RCC 7860 (cell line): ENCODE results near the gene SOHLH1.

Experiments used
- DNase-seq: peaks from one replicate; pipeline ENCODE4 v3.0.0-alpha.2; 2015; ENCODE audit warnings: low spot score
- FAIRE-seq: peaks from 2 replicates; lab custom pipeline; 2012; peaks lifted over from hg19 to GRCh38; lab: Jason Lieb, UNC

SOHLH1 gene

DNA sequence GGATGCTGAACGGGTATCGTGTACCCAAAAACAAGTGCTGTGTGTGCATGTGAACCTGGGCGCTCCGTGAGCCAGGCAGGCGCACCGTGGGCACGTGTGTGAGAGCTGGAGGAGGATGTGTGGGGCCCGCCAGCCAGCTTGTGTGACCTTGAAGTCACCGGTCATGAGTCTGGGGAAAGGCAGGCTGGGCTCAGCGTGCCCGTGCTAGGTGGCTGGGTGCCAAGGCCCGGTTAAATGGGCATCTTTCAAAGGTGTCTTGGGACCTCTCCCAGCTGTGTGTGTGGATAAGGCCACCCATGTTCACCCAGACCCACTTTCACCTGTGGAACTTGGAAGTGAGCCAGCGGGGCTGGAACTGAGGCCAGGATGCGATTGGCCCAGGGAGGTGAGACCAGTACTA is 6.1 kb upstream of the SOHLH1 start:
- no peak for DNase-seq
- no peak for FAIRE-seq

DNA sequence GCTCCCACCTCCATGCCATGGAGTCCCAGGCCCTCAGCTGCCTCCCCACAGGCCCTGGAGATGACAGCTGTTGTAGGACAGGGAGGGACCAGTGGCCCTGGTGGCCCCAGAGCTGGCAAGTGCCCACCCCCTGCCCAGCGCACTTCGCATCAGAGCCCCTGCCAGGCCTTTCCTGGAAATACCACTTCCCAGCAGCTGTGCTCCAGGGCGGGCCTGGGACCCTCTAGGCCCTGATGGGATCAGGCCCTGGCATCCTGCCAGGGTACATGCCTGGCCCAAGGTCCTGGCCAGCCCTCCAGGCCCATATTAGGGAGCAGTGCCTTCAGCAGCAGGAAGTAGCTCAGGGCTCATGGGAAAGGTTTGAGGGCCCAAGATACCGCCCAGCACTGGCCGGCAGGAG is 5.2 kb upstream of the SOHLH1 start:
- no peak for DNase-seq
- no peak for FAIRE-seq

DNA sequence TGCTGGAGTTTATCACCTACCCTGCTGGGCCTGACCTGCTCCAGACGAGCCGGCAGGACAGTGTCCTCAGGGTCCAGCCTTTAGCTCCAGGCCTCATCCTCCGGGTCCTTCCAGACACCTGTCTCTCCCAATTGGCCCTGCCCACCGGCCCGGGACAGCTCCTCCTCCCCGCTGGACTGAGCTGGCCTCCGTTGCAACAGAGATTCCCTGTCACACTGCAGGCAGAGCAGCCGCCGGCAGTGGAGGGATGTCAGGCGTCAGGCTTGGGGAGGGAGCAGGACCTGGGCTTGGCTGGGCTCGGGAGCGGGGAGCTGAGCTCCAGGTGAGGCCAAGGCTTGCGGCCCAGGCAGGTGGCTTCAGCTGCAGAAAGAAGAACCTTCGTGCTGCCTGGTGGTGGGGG is 4.4 kb upstream of the SOHLH1 start:
- no peak for DNase-seq
- FAIRE-seq = no peak

DNA sequence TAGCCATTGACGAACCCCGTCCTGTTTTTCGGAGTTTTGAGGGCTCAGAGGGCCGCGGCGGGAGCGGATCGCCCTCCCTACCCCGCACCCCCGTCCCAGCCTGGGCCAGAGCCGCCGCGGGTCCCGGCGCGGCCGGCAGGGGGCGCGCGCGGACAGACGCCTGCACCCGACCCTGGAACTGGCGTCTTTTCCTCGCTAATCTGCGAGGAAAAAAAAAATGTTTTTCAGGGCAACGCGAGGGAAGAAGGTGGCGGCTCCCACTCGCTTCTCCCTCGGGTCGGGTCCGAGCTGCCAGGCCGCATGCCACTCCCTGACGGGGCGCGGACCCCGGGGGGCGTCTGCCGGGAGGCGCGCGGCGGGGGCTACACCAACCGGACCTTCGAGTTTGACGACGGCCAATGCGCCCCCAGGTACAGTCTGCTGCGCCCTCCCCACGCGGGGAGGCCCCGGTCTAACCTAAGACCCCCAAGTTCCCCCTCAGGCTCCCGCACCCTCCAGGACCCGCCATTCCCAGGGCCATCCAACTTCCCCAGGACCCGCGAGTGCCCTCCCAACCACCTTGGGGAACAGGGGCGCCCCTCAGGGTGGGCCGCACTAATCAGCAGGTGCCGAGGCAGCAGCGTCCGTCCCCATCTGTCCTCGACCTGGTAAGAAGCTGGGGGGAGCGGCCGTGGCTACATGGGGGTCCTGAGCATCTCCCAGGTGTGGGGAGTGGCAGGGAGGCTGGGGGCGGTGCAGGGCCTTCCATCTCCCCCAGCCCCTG is 2.9 kb upstream of the SOHLH1 start, which contains the start of gene KCNT1:
KCNT1 (plus strand) TSS at position 227 of the 763 bp plus-strand sequence; CDS start at position 301, 74 bp downstream.
- DNase-seq (no peak), FAIRE-seq (no peak)

DNA sequence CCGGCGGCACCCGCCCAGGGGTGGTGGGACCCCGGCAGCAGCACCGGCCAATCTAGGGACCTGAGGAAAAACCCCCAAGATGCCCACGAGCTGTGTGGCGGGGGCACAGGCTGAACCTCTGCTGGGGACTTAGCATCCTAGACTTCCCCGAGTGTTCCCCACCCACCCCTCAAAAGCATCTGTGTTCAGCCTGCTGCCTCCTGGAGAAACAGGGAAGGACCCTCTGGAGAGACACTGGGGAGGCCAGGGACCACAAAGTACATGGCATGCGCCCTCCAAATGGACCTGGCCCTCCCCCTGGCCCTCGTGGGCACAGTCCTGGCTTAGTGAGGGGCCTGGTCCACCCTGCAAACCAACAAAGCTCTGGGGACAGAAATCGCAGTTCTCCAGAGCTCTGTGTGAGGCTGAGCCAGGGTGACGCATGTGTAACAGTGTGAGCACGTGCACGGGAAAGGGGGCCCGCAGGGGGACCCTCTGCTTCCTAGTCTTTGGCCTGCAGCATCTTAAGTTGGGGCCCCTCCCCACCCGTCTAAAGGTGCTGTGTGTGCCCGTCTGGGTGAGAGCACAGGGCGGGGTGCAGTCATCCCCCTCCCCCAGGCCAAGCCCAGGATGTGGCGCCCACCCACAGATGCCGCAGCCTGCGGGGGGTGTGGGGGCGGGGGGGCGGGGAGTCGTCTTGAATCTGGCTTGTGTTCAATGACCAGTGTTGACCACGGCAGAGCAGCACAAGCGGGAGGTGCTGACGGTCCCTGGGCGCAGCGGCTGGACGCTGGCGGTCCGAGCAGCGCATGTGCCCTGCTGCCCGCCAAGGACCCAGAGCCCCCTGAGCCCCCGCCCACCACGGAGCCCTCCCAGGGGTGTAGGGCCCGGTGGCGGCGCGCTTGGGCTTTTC is 2.0 kb upstream of the SOHLH1 start:
- FAIRE-seq (no peak), DNase-seq (no peak)

DNA sequence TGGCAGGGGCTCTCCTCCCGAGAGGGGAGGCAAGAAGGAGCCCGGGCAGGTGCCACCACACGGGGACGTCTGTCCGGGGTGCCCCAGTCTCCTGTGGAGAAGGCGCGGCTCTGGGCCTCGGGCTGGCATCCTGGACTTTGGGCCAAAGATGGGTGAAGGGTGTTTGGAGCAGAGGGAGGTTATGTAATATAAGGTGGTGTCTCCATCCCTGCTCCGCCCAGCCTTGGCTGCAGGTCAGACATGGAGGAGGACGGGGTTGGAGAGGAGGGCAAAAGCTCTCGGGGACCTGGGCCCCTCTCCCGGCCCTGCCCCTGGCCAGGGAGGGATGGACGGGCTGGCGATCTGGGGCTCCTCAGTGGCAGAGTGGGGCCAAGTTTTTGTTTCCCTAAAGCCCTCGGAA is 1.2 kb upstream of the SOHLH1 start:
- FAIRE-seq (no peak), DNase-seq (no peak)

DNA sequence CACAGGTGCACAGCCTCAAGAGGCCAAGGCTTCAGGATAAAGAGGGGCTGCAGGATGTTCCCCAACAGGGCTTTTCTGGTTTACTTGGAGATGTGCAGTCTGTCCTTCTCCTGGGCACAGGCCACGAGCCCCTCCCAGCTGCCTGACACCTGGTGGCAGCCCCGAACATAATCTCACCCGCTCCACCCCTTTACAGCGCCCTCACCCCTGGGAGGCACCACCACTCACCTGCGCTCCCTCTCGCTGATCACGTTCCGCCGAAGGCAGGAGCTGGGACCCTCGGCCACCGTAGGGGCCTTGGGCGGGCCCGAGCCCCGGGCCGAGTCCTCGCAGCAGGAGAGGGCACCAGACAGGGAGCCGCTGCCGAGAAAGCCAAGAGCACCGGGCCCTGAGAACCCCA is 514 bp downstream of the SOHLH1 start:
- FAIRE-seq = no peak
- DNase-seq = no peak

DNA sequence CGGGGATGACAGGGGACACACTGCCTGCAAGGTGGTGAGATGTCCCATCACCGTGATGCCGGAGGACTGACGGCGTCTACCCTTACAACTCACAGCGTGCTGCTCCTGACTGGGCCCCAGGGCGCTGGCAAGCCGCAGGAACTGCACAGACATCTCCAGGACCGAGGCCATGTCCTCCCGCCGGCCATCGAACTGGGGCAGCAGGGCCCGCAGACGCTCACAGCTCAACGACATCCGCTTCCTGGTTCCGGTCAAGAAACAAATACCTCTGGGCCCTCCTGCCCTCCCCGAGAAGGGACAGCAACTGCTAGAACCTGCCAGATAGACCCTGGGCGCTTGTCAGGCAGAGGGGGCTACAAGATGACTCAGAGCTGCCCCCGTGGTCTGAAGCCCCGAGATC is 1.0 kb downstream of the SOHLH1 start:
- DNase-seq (no peak), FAIRE-seq (no peak)

DNA sequence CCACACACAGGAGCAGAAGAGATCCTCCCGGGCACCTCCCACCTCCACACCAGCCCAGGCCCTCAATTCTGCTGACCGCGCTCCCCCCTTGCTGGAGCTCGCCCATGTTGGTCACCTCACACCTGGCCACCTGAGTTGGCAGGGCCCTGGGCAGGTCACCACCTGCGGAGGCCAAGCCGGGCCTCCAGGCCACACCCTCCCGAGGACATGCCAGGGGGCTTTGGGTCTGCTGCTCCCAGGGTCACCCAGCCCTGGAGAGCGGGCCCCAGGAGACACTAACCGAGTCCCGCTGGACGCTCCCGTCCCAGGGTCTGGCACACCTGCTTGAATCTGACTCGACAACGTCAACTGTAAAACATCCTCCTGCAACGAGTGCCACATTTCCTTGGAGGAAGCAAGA is 2.1 kb downstream of the SOHLH1 start:
- FAIRE-seq = no peak

DNA sequence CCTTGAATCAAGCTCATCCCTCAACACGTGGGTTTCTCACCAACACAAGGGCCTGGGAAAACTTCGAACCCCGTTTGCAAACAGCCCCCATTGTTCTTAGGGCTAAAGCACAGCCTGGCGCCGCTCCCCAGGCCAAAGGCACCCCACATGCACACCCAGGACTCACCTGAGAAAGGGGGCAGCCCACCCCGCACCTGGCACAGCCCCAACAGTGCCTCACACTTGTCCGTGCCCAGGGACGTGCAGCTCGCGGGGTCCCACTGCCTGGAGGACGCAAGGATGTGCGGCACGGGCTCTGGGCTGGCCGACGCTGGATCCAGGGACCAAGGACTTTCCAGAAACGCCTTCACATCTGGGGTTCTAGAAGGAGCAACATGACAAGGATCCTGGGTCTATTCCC is 2.8 kb downstream of the SOHLH1 start:
- DNase-seq (no peak), FAIRE-seq (no peak)

More for the DNA sequence above, 2.1 kb downstream of the SOHLH1 start:
- no peak for DNase-seq

DNA sequence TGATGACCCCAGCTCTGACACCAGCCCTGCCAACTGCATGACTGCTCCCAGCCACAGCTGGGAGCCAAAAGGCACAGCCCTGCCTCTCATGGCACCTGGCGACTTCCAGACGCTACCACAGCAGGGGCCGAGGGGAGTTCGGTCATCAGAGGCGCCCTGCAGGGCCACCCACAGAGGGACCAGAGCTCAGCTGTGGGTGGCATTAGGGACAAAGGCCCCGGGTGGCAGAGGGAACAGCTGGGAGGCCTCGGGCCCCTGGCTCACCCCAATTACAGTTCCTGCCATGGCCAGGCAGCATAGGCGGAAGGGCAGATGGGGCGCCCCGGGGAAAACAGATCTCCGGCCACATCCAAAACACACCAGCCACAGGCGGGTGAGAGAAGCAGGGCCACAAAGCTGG is 3.6 kb downstream of the SOHLH1 start:
- DNase-seq = no peak
- no peak for FAIRE-seq

DNA sequence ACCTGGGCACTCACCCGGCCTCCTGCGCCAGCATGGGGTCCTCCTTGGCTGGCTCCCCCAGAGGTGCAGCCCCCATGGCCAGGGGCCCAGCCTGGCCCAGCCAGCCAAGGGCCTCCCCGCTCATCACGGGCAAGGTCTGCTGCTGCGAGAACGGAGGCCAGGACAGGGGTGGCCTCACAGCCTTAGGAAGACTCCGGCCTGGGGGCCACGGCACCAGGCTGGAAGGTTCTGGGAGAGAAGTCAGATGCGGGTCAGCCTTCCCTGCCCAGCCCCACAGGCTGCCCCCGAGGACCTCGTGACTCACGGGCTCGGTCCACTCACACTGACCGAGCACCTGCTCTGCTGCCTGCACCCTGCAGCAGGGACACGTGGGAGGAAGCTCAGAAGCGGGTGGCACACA is 4.2 kb downstream of the SOHLH1 start:
- no peak for DNase-seq
- FAIRE-seq = no peak

DNA sequence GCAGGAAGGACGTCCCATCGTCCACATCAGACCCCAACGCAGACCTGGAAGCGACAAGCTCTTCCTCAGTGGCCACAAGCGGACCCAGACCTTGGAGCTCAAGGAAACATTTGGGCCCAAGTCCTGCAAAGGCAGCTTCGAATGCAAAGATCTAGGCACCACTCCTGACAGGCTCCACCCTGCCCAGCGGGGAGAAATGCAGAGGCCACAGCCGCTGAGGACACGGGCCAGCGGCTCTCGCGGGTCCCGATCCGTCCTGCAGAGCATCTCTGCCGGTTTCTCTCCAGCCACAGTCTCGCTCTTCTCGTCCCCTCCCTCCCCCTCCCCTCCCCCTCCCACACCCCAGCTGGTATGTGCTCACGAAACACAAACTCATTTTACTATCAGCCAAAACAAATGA is 4.9 kb downstream of the SOHLH1 start:
- DNase-seq (no peak), FAIRE-seq (no peak)

DNA sequence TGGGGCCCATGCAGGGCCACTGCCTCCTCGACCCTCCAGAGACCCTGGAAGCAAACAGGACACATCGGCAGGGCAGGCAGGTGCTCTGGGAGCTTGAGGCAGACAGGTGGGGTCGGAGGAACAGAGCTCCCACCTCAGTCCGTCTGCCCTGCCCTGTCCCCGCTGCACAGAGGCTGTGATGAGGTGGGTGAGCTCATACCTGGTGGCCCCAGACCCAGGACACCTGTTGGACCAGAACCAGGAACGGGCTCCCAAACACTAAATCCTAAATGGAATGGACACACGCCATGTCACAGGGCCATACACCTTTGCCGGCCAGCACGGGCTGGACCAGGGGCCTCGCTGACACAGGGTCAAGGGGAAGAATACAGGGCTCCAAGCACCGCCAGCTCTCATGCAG is 5.5 kb downstream of the SOHLH1 start:
- no peak for FAIRE-seq

DNA sequence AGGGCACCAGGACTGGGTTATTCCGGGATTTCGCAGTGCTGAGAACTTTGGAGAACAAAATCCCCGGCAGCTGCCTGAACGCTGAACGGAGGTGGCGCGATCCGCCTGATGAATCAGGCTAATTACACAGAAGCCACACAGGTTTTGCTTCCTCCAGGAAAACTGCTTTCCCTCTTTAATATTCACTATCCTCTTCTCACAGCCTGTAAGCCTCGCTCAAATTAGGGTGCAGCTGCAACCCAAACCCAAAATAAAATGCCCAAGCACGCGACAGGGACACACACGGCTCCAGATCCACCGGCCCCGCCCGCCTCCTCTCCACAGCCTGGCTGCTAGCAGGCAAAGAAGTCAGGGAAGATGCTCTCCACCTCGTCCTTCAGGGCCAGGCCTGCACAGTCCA is 6.0 kb downstream of the SOHLH1 start:
- FAIRE-seq = no peak

More for the DNA sequence above, 5.5 kb downstream of the SOHLH1 start:
- no peak for DNase-seq

DNA sequence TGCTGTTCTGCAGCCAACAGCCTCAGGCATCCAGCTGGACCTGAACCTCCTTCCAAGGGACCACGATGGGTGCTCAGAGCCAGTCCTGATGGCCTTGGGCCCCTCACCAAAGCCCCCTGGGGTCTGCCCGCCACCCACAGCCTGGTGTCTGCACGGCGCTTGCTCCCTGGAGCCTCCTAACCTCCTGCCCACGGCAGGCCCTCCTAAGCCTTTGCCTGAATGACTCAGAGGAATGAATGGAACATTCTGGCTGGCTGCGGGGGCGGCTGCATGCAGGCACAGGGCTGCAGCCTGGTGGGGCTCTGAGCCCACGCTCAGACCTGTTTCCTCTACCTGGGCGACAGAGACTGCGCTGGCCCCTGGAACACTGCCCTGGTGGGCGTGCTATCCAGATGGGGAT is 6.9 kb downstream of the SOHLH1 start:
- FAIRE-seq = no peak
- DNase-seq = no peak

More for the DNA sequence above, 6.0 kb downstream of the SOHLH1 start:
- DNase-seq = no peak

DNA sequence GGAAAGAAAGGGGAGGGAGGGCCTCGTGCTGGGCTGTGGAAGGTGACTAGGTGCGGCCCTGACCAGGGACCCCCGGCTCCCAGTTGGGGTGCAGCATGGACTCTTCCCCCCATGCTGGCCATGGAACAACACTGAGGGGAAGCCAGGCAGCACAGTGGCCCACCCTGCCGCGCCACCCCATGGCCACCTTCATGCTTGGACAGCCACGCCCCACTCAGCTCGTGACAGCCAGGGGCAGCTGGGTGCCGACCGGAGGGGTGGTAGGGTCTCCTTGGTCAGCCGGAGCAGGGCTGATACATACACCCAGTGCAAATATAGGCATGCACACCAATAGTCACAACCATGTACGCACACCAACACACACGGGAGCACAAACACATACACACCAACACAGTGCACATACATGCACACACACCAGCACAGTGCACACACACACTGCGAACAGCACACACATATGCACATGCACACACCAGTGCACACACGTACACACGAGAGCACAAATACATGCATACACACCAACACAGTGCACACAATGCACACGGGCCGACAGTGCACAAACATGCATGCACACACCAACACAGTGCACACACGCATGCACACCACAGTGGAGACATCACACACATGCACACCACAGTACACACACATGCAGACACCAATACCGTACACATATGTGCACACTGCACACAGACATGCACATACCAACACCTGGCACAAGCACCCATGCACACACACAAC is 8.3 kb downstream of the SOHLH1 start:
- FAIRE-seq (no peak), DNase-seq (no peak)

DNA sequence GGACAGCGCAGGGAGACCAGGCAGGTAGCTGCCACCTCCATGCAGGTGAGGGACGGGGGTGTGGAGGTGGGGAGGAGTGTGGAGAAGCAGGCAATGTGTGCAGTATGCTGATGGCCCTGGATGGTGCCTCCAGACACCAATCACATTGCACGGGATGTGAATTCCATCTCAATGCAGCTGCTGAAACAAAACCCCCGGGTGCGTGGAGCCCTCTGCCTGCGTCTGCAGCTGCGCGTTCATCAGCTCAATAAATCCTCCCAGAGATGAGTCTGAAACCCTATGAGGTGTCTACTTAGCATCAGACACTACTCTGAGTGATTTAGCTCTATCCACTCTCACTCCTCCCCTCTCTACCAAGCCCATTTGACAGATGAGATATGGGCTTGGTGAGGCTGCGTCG is 10.3 kb downstream of the SOHLH1 start:
- DNase-seq (no peak), FAIRE-seq (no peak)

DNA sequence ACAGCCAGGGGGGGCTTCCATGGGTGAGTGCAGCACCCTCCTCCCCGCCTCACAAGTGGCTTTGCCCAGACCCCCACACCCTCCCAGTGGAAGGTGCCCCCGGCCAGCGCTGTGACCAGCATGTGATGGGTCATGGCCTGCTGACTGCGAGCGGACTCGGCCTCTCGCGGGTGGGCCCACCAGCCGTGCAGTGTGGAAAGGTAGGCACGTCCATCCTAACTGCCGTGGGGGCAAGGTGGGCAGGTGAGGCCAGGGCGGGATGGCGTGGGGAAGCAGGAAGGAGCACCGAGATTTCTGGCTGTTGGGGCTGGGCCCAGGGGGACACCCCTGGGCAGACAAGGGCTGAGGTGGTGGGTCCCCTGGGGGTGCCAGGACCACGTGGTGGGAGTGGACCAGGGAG is 12.1 kb downstream of the SOHLH1 start:
- FAIRE-seq (no peak), DNase-seq (no peak)

DNA sequence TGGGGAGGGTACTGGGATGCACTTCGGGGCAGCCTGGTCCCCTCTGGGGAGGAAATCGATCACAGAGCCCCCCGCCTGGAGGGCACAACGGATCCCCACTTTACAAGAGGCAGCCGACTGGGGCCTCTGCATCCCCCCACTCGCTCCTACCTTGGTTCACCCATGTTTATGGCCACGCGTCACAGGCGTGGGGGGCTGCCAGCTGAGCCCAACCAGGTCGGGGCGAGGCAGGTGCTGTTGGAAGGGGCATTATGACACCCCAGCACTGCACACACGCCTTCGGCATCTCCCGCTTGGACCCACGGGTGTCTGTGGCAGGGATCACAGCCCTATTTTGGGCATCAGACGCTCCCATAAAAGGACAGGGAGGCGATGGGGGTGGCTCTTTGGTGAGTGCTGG is 14.6 kb downstream of the SOHLH1 start:
- FAIRE-seq (no peak), DNase-seq (no peak)

DNA sequence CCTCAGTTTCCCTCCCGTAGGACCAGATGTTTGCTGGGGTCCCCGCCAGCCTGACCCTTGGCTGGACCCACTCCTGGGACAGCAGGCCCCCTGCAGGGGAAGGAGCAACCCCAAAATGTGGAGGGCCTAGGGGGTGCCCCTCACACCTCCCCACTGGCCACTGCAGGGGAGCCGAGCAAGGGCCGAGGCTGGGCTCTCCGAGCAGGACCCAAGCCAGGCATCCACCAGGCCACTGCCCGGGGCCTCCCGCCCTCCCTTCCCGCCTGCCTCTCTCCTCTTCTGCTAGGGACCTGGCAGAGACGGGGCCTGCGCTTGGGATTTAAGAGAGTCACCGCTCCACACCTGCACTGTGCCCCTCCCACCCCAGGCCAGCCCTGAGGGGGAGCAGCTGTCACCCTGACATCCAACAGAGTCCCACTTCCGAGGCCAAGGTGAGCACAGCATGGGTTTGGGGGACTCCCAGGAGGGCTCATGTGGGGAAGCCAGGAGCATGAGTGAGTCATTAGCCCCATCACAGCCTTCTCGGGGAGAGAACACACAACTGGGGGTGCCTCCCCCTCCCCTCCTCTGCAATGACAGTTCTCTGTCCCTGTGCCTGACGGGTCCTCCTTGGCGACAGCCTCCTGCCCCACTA is 15.8 kb downstream of the SOHLH1 start:
- no peak for FAIRE-seq
- no peak for DNase-seq
